Measurements from ENCODE around the gene RAF1.

Gene RAF1

GRCh38 chr3:12588039-12589009 is 75.6 kb downstream of the RAF1 start:
- no peak for FAIRE-seq

- FAIRE-seq: no peak
Measured at GRCh38 chr3:12586403-12586802, 77.5 kb downstream of the RAF1 start.

GRCh38 chr3:12585970-12586369 is 77.9 kb downstream of the RAF1 start:
- no peak for FAIRE-seq

GRCh38 chr3:12585181-12585580 is 78.7 kb downstream of the RAF1 start:
- FAIRE-seq: no peak

GRCh38 chr3:12584083-12584482 is 79.8 kb downstream of the RAF1 start:
- no peak for FAIRE-seq

GRCh38 chr3:12583280-12583679 is 80.6 kb downstream of the RAF1 start:
- no peak for FAIRE-seq

- FAIRE-seq: no peak
Measured at GRCh38 chr3:12582730-12583129, 81.2 kb downstream of the RAF1 start.

- FAIRE-seq: no peak
Measured at GRCh38 chr3:12579905-12580304, 84.0 kb downstream of the RAF1 start.

GRCh38 chr3:12579456-12579855 is 84.5 kb downstream of the RAF1 start:
- no peak for FAIRE-seq

GRCh38 chr3:12578742-12579141 is 85.2 kb downstream of the RAF1 start:
- no peak for FAIRE-seq

GRCh38 chr3:12577379-12577778 is 86.5 kb downstream of the RAF1 start:
- FAIRE-seq: no peak

GRCh38 chr3:12574661-12575060 is 89.3 kb downstream of the RAF1 start:
- FAIRE-seq: no peak

GRCh38 chr3:12574131-12574530 is 89.8 kb downstream of the RAF1 start:
- FAIRE-seq: no peak

GRCh38 chr3:12571986-12572385 is 91.9 kb downstream of the RAF1 start:
- FAIRE-seq: no peak

GRCh38 chr3:12569836-12570235 is 94.1 kb downstream of the RAF1 start:
- no peak for FAIRE-seq

GRCh38 chr3:12568747-12569146 is 95.2 kb downstream of the RAF1 start:
- FAIRE-seq: no peak

- FAIRE-seq: no peak
Measured at GRCh38 chr3:12566976-12567375, 96.9 kb downstream of the RAF1 start.

GRCh38 chr3:12562451-12562850 is 101.5 kb downstream of the RAF1 start:
- FAIRE-seq: no peak

GRCh38 chr3:12561397-12561796 is 102.5 kb downstream of the RAF1 start:
- no peak for FAIRE-seq

- FAIRE-seq: no peak
Measured at GRCh38 chr3:12560505-12561190, 103.3 kb downstream of the RAF1 start.

GRCh38 chr3:12559520-12559919 is 104.4 kb downstream of the RAF1 start:
- FAIRE-seq: no peak

GRCh38 chr3:12558706-12559105 is 105.2 kb downstream of the RAF1 start:
- FAIRE-seq: no peak

GRCh38 chr3:12557473-12558100 is 106.3 kb downstream of the RAF1 start:
- FAIRE-seq: peak; percentile 23

Measured in G401.6 (cell line).